ENCODE results near the gene PPP1R14C.

PPP1R14C gene

DNA sequence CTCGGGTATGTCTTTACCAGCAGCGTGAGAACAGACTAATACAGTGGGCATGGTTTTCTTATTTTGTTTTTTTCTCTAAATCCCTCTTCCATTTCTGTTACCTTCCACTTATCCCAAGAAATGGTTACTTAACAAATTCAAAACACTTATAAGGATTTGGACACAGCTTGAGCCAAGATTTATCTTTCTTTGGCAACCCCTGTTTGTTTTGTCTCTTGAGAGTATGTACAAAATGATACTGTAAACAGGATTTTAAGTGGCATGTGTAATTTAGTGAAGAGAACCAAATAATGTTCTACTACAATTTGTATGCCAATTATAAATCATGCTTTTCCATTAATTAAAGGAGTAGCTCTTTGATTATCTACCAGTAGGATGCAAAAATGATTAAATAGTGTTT, 51.4 kb downstream of the PPP1R14C start:
- no peak for ATAC-seq
- no peak for TF ChIP-seq PPARA (CRISPR knock-in tag; IDR thresholded peaks at IDR 0.05; ENCODE audit: borderline replicate concordance)
- no peak for TF ChIP-seq RARB (CRISPR knock-in tag; IDR thresholded peaks at IDR 0.05)
- TF ChIP-seq ESRRG (CRISPR knock-in tag; IDR thresholded peaks at IDR 0.05), result no peak
- TF ChIP-seq TOX (CRISPR knock-in tag; IDR thresholded peaks at IDR 0.05; ENCODE audit: borderline replicate concordance), result no peak
- no peak for TF ChIP-seq SNAI2 (CRISPR knock-in tag; IDR thresholded peaks at IDR 0.05)
- TF ChIP-seq, protein P1, sequence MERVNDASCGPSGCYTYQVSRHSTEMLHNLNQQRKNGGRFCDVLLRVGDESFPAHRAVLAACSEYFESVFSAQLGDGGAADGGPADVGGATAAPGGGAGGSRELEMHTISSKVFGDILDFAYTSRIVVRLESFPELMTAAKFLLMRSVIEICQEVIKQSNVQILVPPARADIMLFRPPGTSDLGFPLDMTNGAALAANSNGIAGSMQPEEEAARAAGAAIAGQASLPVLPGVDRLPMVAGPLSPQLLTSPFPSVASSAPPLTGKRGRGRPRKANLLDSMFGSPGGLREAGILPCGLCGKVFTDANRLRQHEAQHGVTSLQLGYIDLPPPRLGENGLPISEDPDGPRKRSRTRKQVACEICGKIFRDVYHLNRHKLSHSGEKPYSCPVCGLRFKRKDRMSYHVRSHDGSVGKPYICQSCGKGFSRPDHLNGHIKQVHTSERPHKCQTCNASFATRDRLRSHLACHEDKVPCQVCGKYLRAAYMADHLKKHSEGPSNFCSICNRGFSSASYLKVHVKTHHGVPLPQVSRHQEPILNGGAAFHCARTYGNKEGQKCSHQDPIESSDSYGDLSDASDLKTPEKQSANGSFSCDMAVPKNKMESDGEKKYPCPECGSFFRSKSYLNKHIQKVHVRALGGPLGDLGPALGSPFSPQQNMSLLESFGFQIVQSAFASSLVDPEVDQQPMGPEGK (CRISPR knock-in tag; IDR thresholded peaks at IDR 0.05; ENCODE audit: borderline replicate concordance), result no peak
- TF ChIP-seq ZNF8 (CRISPR knock-in tag; IDR thresholded peaks at IDR 0.05), result no peak
- TF ChIP-seq, protein P2, sequence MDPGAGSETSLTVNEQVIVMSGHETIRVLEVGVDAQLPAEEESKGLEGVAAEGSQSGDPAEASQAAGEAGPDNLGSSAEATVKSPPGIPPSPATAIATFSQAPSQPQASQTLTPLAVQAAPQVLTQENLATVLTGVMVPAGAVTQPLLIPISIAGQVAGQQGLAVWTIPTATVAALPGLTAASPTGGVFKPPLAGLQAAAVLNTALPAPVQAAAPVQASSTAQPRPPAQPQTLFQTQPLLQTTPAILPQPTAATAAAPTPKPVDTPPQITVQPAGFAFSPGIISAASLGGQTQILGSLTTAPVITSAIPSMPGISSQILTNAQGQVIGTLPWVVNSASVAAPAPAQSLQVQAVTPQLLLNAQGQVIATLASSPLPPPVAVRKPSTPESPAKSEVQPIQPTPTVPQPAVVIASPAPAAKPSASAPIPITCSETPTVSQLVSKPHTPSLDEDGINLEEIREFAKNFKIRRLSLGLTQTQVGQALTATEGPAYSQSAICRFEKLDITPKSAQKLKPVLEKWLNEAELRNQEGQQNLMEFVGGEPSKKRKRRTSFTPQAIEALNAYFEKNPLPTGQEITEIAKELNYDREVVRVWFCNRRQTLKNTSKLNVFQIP (CRISPR knock-in tag; IDR thresholded peaks at IDR 0.05; ENCODE audit: borderline replicate concordance, low read depth), result no peak
- TF ChIP-seq BACH2 (CRISPR knock-in tag; IDR thresholded peaks at IDR 0.05; ENCODE audit: borderline replicate concordance), result no peak

DNA sequence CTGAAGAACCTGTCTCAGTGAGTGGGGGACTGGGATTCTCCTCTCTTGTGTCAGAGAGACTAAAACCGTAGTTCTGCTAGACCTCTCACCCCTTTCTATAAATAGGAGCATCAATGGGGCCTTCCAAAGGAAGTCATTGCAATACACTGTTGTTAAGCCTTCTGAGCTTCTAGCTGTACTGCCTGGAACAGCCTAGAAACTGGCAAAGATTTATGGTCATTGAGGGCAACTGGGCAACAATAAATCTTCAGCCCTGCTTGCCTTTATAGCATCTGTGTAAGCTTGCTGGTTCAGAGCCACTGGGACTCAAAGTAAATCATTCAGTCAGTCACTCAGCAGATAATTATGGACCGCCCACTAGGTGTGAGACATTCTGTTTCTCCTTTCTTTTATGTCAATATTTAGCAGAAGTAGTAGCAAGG, 53.2 kb downstream of the PPP1R14C start:
- no peak for ATAC-seq

DNA sequence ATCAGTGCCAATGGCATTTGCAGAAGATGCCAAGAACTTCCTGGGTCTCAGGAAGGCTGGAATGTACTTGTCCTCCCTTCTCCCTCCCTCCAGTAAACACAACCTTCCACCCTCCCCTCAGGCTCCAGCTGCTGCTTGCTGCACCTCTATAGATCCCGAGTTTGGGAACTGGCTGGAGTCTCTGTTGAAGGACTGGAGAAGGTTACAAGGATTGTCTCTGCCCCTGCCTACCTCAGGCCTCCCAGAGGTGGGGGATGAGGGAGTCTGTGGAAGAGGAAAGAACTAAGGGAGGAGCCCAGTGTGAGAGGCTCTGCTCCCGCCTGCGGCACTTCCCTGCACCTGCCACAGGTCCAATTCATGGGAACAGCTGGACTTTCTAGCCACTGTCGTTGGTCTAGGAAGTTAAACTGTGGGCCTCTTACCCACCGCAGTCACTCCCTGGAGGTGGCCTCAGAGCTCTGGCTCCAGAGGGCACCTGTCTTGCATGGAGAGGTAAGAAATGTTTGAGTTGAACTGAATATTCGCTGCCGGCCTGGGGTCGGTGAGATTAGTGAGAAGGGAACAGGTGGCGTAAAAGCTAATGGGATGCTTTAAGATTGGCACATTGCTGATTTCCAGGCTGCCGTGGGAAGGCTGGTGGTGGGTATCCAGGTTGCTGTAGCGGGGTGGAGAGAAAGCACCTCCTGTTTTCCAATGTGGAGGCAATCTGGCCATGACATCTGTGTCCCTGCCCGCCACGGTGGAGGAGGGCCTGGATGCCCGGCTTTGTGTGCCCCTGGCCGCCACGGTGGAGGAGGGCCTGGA, 54.3 kb downstream of the PPP1R14C start:
- ATAC-seq, result no peak
- no peak for TF ChIP-seq PPARA (CRISPR knock-in tag; IDR thresholded peaks at IDR 0.05; ENCODE audit: borderline replicate concordance)
- TF ChIP-seq RARB (CRISPR knock-in tag; IDR thresholded peaks at IDR 0.05), result no peak
- TF ChIP-seq TOX (CRISPR knock-in tag; IDR thresholded peaks at IDR 0.05; ENCODE audit: borderline replicate concordance), result no peak
- no peak for TF ChIP-seq CSDC2 (CRISPR knock-in tag; IDR thresholded peaks at IDR 0.05)
- no peak for TF ChIP-seq BACH2 (CRISPR knock-in tag; IDR thresholded peaks at IDR 0.05; ENCODE audit: borderline replicate concordance)
- no peak for TF ChIP-seq GLIS3 (CRISPR knock-in tag; IDR thresholded peaks at IDR 0.05)
- no peak for TF ChIP-seq ARNTL (CRISPR knock-in tag; IDR thresholded peaks at IDR 0.05; ENCODE audit: borderline replicate concordance, low read depth)
- TF ChIP-seq ZC3H10 (CRISPR knock-in tag; IDR thresholded peaks at IDR 0.05), result no peak
- TF ChIP-seq ZNF565 (CRISPR knock-in tag; conservative IDR thresholded peaks at IDR 0.05; ENCODE audit: low read depth), result no peak
- TF ChIP-seq ZNF8 (CRISPR knock-in tag; IDR thresholded peaks at IDR 0.05), result no peak
- TF ChIP-seq OSR1 (CRISPR knock-in tag; IDR thresholded peaks at IDR 0.05), result no peak
- TF ChIP-seq ZFP3 (CRISPR knock-in tag; IDR thresholded peaks at IDR 0.05), result no peak
- TF ChIP-seq, protein P1 (CRISPR knock-in tag; IDR thresholded peaks at IDR 0.05; ENCODE audit: borderline replicate concordance), result no peak
- TF ChIP-seq SNAI2 (CRISPR knock-in tag; IDR thresholded peaks at IDR 0.05), result no peak
- TF ChIP-seq ESRRG (CRISPR knock-in tag; IDR thresholded peaks at IDR 0.05), result no peak

More for the DNA sequence above, 53.2 kb downstream of the PPP1R14C start:
- TF ChIP-seq, protein P2 (CRISPR knock-in tag; IDR thresholded peaks at IDR 0.05; ENCODE audit: borderline replicate concordance, low read depth), result no peak
- TF ChIP-seq OSR1 (CRISPR knock-in tag; IDR thresholded peaks at IDR 0.05), result no peak
- TF ChIP-seq ISL1 (CRISPR knock-in tag; IDR thresholded peaks at IDR 0.05), result no peak
- no peak for TF ChIP-seq ZNF8 (CRISPR knock-in tag; IDR thresholded peaks at IDR 0.05)
- TF ChIP-seq, protein P3, sequence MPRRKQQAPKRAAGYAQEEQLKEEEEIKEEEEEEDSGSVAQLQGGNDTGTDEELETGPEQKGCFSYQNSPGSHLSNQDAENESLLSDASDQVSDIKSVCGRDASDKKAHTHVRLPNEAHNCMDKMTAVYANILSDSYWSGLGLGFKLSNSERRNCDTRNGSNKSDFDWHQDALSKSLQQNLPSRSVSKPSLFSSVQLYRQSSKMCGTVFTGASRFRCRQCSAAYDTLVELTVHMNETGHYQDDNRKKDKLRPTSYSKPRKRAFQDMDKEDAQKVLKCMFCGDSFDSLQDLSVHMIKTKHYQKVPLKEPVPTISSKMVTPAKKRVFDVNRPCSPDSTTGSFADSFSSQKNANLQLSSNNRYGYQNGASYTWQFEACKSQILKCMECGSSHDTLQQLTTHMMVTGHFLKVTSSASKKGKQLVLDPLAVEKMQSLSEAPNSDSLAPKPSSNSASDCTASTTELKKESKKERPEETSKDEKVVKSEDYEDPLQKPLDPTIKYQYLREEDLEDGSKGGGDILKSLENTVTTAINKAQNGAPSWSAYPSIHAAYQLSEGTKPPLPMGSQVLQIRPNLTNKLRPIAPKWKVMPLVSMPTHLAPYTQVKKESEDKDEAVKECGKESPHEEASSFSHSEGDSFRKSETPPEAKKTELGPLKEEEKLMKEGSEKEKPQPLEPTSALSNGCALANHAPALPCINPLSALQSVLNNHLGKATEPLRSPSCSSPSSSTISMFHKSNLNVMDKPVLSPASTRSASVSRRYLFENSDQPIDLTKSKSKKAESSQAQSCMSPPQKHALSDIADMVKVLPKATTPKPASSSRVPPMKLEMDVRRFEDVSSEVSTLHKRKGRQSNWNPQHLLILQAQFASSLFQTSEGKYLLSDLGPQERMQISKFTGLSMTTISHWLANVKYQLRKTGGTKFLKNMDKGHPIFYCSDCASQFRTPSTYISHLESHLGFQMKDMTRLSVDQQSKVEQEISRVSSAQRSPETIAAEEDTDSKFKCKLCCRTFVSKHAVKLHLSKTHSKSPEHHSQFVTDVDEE (CRISPR knock-in tag; IDR thresholded peaks at IDR 0.05), result no peak
- TF ChIP-seq ARNTL (CRISPR knock-in tag; IDR thresholded peaks at IDR 0.05; ENCODE audit: borderline replicate concordance, low read depth), result no peak
- no peak for TF ChIP-seq TOX (CRISPR knock-in tag; IDR thresholded peaks at IDR 0.05; ENCODE audit: borderline replicate concordance)
- TF ChIP-seq SNAI2 (CRISPR knock-in tag; IDR thresholded peaks at IDR 0.05), result no peak
- TF ChIP-seq, protein P4, sequence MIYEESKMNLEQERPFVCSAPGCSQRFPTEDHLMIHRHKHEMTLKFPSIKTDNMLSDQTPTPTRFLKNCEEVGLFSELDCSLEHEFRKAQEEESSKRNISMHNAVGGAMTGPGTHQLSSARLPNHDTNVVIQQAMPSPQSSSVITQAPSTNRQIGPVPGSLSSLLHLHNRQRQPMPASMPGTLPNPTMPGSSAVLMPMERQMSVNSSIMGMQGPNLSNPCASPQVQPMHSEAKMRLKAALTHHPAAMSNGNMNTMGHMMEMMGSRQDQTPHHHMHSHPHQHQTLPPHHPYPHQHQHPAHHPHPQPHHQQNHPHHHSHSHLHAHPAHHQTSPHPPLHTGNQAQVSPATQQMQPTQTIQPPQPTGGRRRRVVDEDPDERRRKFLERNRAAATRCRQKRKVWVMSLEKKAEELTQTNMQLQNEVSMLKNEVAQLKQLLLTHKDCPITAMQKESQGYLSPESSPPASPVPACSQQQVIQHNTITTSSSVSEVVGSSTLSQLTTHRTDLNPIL (CRISPR knock-in tag; IDR thresholded peaks at IDR 0.05; ENCODE audit: low read depth), result no peak
- no peak for TF ChIP-seq ZNF70 (CRISPR knock-in tag; IDR thresholded peaks at IDR 0.05)
- TF ChIP-seq RARB (CRISPR knock-in tag; IDR thresholded peaks at IDR 0.05), result no peak
- TF ChIP-seq TCF4 (CRISPR knock-in tag; IDR thresholded peaks at IDR 0.05; ENCODE audit: borderline replicate concordance), result no peak
- no peak for TF ChIP-seq ZFP3 (CRISPR knock-in tag; IDR thresholded peaks at IDR 0.05)
- no peak for TF ChIP-seq GLIS3 (CRISPR knock-in tag; IDR thresholded peaks at IDR 0.05)
- TF ChIP-seq ZC3H10 (CRISPR knock-in tag; IDR thresholded peaks at IDR 0.05), result no peak
